T-helper 17 cell (primary cell): ENCODE measurements around the gene HAUS5. TPM values are rescaled to one million over a fixed set of nuclear protein-coding genes. Genes with fewer than 3 reads are reported as not detected.

Source experiments
- ATAC-seq: fragments of 150-1000 bp; cut with Tn5 transposase; 2 replicates; pipeline ENCODE4 v1.10.0; 2021; ENCODE audit warnings: mild to moderate bottlenecking, moderate library complexity
- DNase-seq, 3 donors: peaks; one replicate each; pipeline versions ENCODE4 v3.0.0 to v3.0.0-alpha.2; 2020 to 2021
- H3K9me3 ChIP-seq: one replicate; pipeline ENCODE4 v1.7.0; 2013; ENCODE audit warnings: low read length, mild to moderate bottlenecking; ENCODE audit not compliant: control insufficient read depth, poor library complexity, severe bottlenecking
- H3K27ac Mint-ChIP-seq: one replicate; pipeline ENCODE4 v1.8.0; 2022; ENCODE audit warnings: mild to moderate bottlenecking, moderate library complexity, mixed read lengths
- H3K27me3 Mint-ChIP-seq: one replicate; pipeline ENCODE4 v1.8.0; 2022; ENCODE audit warnings: mixed read lengths
- H3K36me3 Mint-ChIP-seq: one replicate; pipeline ENCODE4 v1.8.0; 2022; ENCODE audit warnings: low read depth, mixed read lengths
- H3K4me1 Mint-ChIP-seq: one replicate; pipeline ENCODE4 v1.8.0; 2022; ENCODE audit warnings: mild to moderate bottlenecking, mixed read lengths
- H3K4me3 Mint-ChIP-seq: one replicate; pipeline ENCODE4 v1.8.0; 2022; ENCODE audit warnings: mild to moderate bottlenecking, moderate library complexity, mixed read lengths
- total RNA-seq, 4 donors: library from RNA in 2 of 4; stranded (reverse) in 2 of 4; gene quantifications; one replicate each; pipeline ENCODE4 v1.2.3 and lab custom pipeline; 2022 to 2026

Gene HAUS5, protein sequence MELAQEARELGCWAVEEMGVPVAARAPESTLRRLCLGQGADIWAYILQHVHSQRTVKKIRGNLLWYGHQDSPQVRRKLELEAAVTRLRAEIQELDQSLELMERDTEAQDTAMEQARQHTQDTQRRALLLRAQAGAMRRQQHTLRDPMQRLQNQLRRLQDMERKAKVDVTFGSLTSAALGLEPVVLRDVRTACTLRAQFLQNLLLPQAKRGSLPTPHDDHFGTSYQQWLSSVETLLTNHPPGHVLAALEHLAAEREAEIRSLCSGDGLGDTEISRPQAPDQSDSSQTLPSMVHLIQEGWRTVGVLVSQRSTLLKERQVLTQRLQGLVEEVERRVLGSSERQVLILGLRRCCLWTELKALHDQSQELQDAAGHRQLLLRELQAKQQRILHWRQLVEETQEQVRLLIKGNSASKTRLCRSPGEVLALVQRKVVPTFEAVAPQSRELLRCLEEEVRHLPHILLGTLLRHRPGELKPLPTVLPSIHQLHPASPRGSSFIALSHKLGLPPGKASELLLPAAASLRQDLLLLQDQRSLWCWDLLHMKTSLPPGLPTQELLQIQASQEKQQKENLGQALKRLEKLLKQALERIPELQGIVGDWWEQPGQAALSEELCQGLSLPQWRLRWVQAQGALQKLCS
- total RNA-seq (10 to 100 TPM; 24.0 to 27.0 TPM), total RNA-seq (lab: John Stamatoyannopoulos, UW) (29.1 to 34.7 reads per million in 2 donors)

- Mint-ChIP-seq H3K27me3 (no peaks in the 10 kb centered on the region), H3K27ac (peak within 1 kb of the TSS; percentile 85), H3K4me3 (peak within 1 kb of the TSS; percentile 85), H3K36me3 (peaks cover 2% of the 10 kb centered on the region), H3K4me1 (peaks cover 17% of the 10 kb centered on the region)
- DNase-seq: peak; percentile 92 to 97 (median 93)
- ATAC-seq: peak; percentile 91
- no peaks in the 10 kb centered on the region for H3K9me3 ChIP-seq
These were observed at the start of gene HAUS5 for GRCh38 chr19:35612559-35613321. HAUS5 (plus strand) TSS chr19:35612735; CDS start chr19:35612795, 60 bp downstream.

GRCh38 chr19:35562776-35563175 is 49.8 kb upstream of the HAUS5 start:
- H3K9me3 ChIP-seq: no peaks in the 10 kb centered on the region
- peaks cover 64% of the 10 kb centered on the region for H3K27me3 Mint-ChIP-seq
- no peak overlapping the region for H3K27ac Mint-ChIP-seq
- ATAC-seq (no peak), DNase-seq (no peak)
- H3K36me3 Mint-ChIP-seq: peaks cover 13% of the 10 kb centered on the region
- peaks cover 14% of the 10 kb centered on the region for H3K4me1 Mint-ChIP-seq
- H3K4me3 Mint-ChIP-seq: no peak overlapping the region

- no peak for DNase-seq
- Mint-ChIP-seq H3K4me3 (no peak within 1 kb of the TSS), H3K36me3 (peaks cover 11% of the 10 kb centered on the region), H3K27me3 (peaks cover 67% of the 10 kb centered on the region), H3K4me1 (peaks cover 14% of the 10 kb centered on the region), H3K27ac (no peak within 1 kb of the TSS)
- no peak for ATAC-seq
- H3K9me3 ChIP-seq: no peaks in the 10 kb centered on the region
These were observed 49.2 kb upstream of the HAUS5 start, which contains the start of gene ATP4A for GRCh38 chr19:35563207-35563829. ATP4A (minus strand) TSS chr19:35563658; CDS start chr19:35563629, 29 bp downstream.

- peaks cover 9% of the 10 kb centered on the region for H3K4me1 Mint-ChIP-seq
These were observed 47.3 kb upstream of the HAUS5 start for GRCh38 chr19:35565016-35565856.

DNA sequence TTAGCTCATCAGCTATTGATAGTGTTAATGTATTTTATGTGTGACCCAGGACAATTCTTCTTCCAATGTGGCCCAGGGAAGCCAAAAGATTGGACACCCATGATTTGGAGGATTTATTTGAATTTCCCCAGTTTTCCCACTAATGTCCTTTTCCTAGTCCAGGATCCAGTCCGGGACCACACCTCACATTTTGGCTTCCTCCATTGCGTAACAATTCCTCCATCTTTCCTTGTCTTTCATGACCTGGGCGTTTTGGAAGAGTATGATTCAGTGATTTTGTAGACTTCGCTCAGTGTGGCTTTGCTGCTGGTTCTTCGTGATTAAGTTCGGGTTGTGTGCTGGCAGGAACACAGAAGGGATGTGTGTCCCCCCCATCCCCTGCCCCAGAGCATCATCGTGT is 45.8 kb upstream of the HAUS5 start:
- no peaks in the 10 kb centered on the region for H3K9me3 ChIP-seq
- H3K36me3 Mint-ChIP-seq: peaks cover 5% of the 10 kb centered on the region
- H3K27ac Mint-ChIP-seq: no peak overlapping the region
- DNase-seq (no peak), ATAC-seq (no peak)
- peaks cover 3% of the 10 kb centered on the region for H3K4me1 Mint-ChIP-seq
- peaks cover 62% of the 10 kb centered on the region for H3K27me3 Mint-ChIP-seq
- no peak overlapping the region for H3K4me3 Mint-ChIP-seq

More at GRCh38 chr19:35565016-35565856, 47.3 kb upstream of the HAUS5 start:
- Mint-ChIP-seq H3K27ac (no peak overlapping the region), H3K4me3 (no peak overlapping the region), H3K27me3 (peaks cover 64% of the 10 kb centered on the region), H3K36me3 (peaks cover 11% of the 10 kb centered on the region)
- H3K9me3 ChIP-seq: no peaks in the 10 kb centered on the region
- DNase-seq (no peak), ATAC-seq (no peak)

DNA sequence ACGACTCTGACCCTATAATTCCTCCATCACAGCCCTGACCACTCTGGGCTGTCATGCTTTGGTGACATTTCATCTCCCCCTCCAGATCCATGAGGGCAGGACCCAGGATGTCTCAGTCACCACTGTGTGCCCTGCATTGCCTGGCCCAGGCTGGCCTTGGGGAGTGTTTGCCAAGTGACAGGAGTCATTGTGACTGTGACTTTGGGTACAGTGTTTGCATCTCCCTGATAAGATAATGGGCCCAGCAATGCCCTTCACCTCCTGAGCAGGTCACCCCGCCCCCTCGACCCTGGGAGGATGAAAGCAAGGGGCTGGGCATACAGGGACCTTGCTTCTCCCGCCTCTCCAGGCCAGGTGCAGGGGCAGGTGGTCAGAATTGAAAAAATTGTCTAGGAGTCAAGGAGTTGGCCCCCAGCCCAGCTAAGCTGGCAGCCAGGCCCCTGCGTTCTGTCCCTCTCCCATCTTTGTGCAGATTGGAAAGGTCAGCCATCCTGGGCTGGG is 43.2 kb upstream of the HAUS5 start:
- ATAC-seq (no peak), DNase-seq (no peak)
- H3K27me3 Mint-ChIP-seq: peaks cover 47% of the 10 kb centered on the region
- no peaks in the 10 kb centered on the region for H3K36me3 Mint-ChIP-seq
- H3K4me3 Mint-ChIP-seq: no peak overlapping the region
- H3K27ac Mint-ChIP-seq: no peak overlapping the region
- H3K9me3 ChIP-seq: no peaks in the 10 kb centered on the region
- no peaks in the 10 kb centered on the region for H3K4me1 Mint-ChIP-seq

DNA sequence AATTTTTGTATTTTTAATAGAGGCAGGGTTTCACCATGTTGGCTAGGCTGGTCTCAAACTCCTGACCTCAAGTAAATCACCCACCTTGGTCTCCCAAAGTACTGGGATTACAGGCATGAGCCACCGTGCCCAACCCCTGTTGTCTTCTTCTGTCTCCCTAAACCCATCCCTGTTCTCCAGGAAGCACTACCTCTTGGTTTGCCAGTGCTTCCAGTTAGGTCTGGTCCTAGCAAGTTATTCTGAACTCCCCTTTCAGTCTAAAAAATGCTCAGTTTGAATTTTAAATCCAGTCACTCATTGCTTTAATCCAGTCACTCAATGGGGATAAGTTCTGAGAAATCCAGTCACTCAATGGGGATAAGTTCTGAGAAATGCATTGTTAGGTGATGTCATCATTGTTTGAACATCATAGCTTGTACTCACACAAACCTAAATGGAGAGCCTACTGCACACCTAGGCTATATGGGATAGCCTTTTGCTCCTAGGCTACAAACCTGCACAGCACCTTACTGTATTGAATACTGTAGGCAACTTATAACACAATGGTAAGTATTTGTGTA is 41.0 kb upstream of the HAUS5 start:
- no peak for DNase-seq
- H3K27ac Mint-ChIP-seq: no peak overlapping the region
- H3K36me3 Mint-ChIP-seq: peaks cover under 1% of the 10 kb centered on the region
- ATAC-seq: no peak
- H3K4me1 Mint-ChIP-seq: no peaks in the 10 kb centered on the region
- peaks cover 33% of the 10 kb centered on the region for H3K27me3 Mint-ChIP-seq
- no peaks in the 10 kb centered on the region for H3K9me3 ChIP-seq
- no peak overlapping the region for H3K4me3 Mint-ChIP-seq

- Mint-ChIP-seq H3K27ac (no peak overlapping the region), H3K36me3 (peaks cover 4% of the 10 kb centered on the region), H3K27me3 (peaks cover 16% of the 10 kb centered on the region), H3K4me1 (no peaks in the 10 kb centered on the region), H3K4me3 (no peak overlapping the region)
- H3K9me3 ChIP-seq: no peaks in the 10 kb centered on the region
- no peak for ATAC-seq
- no peak for DNase-seq
These were observed 34.6 kb upstream of the HAUS5 start for GRCh38 chr19:35577918-35578317.

GRCh38 chr19:35578707-35579106 is 33.8 kb upstream of the HAUS5 start:
- DNase-seq (no peak), ATAC-seq (no peak)
- Mint-ChIP-seq H3K4me1 (no peaks in the 10 kb centered on the region), H3K27ac (no peak overlapping the region), H3K27me3 (peaks cover 23% of the 10 kb centered on the region), H3K36me3 (peaks cover 4% of the 10 kb centered on the region), H3K4me3 (no peak overlapping the region)
- no peaks in the 10 kb centered on the region for H3K9me3 ChIP-seq

DNA sequence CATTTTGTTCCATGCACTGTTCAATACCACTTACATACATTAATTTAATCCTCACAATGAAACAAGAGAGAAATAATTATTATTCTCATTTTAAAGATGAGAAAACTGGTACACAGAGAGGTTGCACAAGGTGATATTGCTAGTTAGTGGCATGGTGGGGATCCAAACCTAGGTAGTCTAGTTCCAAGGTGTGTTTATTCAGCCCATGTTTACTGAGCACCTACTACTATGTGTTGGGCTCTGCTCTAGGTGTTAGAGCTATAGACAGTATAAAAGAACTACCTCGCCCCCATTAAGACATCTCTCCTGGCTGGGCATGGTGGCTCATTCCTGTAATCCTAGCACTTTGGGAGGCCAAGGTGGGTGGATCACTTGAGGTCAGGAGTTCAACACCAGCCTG is 29.8 kb upstream of the HAUS5 start:
- no peaks in the 10 kb centered on the region for H3K4me1 Mint-ChIP-seq
- peaks cover 4% of the 10 kb centered on the region for H3K36me3 Mint-ChIP-seq
- no peak overlapping the region for H3K27ac Mint-ChIP-seq
- H3K4me3 Mint-ChIP-seq: no peak overlapping the region
- no peak for DNase-seq
- peaks cover 55% of the 10 kb centered on the region for H3K27me3 Mint-ChIP-seq
- H3K9me3 ChIP-seq: no peaks in the 10 kb centered on the region
- no peak for ATAC-seq

- no peaks in the 10 kb centered on the region for H3K9me3 ChIP-seq
- ATAC-seq: no peak
- Mint-ChIP-seq H3K27ac (no peak within 1 kb of the TSS), H3K36me3 (peaks cover 3% of the 10 kb centered on the region), H3K4me3 (no peak within 1 kb of the TSS), H3K27me3 (peaks cover 45% of the 10 kb centered on the region), H3K4me1 (no peaks in the 10 kb centered on the region)
- no peak for DNase-seq
These were observed 26.7 kb upstream of the HAUS5 start, which contains the start of gene PMIS2 for GRCh38 chr19:35585848-35586247. PMIS2 (plus strand) TSS chr19:35586173; CDS start chr19:35586260, 87 bp downstream.

- Mint-ChIP-seq H3K4me3 (no peak overlapping the region), H3K27ac (no peak overlapping the region), H3K4me1 (peaks cover 2% of the 10 kb centered on the region), H3K27me3 (peaks cover 45% of the 10 kb centered on the region), H3K36me3 (peaks cover 3% of the 10 kb centered on the region)
- ATAC-seq (no peak), DNase-seq (no peak)
- H3K9me3 ChIP-seq: no peaks in the 10 kb centered on the region
These were observed 25.2 kb upstream of the HAUS5 start for GRCh38 chr19:35587321-35587720.
